HG03457 (cell line): ENCODE results near the gene ANXA6.
"Not testable (repeated sequence)": the region's sequence is repeated elsewhere in the genome, so short reads cannot be mapped to it uniquely, and the experiment has no call there.

Experiments used
- ATAC-seq: cut with Tn5 transposase; IDR thresholded peaks from one replicate; pipeline ENCODE4 v1.9.1; 2021; ENCODE audit warnings: moderate number of reproducible peaks; ENCODE audit not compliant: unreplicated experiment

Gene ANXA6

DNA sequence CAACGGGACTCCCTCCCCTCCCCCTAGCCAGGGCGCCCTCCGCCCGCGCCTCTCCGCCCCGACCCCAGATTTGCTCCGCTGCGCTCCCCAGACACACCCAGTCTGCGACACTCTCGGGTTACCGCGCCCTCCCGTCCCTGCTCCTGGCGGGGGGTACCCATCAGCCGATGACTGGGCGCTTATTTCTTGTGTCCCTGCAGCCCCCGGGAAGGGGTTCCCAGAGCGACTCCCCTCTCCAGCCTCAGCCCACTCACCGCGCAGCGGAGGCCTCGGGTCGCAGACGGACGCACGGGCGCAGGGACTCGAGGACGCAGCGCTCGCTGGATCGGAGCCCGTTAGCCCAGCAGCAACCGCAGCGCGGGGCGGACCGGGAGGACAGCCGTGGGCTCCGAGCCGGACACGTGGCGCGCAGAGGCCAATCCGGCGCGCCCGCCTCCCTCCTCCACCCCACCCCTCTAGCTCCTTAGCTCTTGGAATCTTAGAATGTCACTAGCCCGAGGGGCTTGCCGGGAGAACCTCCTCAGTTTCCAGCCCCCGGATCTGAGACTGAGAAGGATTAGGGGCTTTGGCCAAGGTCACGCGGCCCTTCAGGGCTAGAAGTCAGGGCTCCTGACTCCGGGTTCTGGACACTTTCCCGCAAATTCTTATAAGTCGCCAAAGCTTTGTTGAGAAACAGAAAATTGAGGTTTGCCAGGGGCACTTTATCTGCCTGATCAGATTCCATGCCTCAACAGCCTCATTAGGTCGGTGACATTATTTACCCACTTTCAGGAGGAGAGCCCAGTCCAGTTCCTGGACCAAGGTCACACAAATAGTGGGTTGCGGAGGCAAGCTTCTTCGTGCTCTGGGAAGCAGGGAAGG, at the start of gene ANXA6:
Gene ANXA6, minus strand, starts transcription at position 354 of the 861 bp plus-strand sequence. CDS start 9,878 bp downstream, outside the sequence.
- peak; percentile 30 for ATAC-seq

GRCh38 chr5:151205411-151205810, 47.8 kb upstream of the ANXA6 start:
- ATAC-seq, result no peak

- ATAC-seq, result no peak
Measured at GRCh38 chr5:151204051-151204450, 46.5 kb upstream of the ANXA6 start.

GRCh38 chr5:151202381-151203139, 45.0 kb upstream of the ANXA6 start:
- no peak for ATAC-seq

DNA sequence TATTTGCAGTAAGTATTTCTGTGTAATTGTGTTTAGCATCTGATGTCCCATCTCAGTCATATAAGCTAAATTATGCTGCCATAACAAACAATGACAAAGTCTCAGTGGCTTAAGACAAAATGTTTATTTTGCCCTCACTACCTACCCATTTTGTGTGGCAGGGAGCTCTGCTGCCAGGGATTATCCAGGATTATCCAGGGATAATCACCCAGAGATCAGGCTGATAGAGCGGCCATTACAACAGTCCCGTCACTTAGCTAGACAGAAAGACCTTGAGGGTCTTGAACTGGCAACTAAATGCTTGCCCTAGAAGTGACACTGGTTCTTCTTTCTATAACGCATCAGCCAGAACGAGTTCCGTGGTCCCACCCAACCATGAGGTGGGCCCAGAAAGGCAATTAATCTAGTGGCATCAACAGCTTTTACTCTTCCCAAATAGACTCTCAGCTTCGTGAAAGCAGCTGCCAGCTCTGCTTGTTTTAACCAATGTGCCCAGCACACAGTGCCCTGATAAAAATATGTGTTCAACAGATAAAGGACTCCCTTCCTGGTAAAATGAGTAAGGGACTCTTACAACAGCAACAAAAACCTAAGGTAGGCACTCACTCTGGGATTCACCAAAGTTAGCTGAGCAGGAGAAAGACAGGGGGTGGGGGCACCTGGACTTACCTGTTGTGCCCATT, 43.5 kb upstream of the ANXA6 start:
- ATAC-seq, result no peak

DNA sequence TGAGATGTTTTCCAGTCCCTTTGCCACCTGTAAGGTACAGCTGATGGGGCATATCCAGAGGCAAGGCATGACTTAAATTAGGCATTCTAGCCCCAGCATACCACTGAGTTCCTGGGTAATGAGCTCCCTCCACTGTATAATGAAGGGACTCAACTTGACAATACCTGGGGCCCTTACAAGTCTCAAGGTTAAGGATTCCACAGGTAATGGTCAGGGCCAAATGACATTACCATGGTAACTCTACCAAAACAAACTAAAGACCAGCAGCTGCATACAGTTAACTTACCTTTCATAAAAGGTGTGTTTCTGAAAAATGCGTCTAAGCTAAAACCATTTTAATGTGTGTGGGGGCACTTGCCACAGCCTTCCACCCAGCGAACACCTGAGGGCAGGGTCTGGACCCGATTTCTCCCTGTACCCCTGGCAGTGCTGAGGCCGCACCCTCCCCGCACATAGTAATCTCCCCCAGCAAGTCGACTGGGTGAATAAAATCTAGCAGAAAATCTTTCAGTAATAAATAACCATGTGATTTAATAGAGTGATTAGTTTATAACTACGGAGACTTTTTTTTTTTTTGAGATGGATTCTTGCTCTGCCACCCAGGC, 42.1 kb upstream of the ANXA6 start:
- ATAC-seq, result no peak

DNA sequence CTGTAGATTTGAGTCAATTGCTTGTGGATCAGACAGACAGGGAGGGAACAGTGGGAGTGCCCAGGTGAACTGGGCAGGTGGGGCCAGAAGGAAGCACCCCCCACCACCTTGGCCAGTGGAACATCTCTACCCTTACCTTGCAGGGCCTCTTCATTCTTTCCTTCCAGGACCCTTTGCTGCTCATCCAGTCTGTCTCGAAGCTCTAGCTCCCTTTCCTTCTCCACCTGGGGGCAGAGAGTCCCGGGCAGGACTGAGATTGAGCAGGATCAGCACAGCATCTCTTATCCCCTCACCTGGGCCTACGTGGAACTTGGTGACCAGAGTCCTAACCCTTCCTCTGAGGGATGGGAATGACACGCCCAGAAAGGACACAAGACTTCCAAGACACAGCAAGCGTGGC, 41.3 kb upstream of the ANXA6 start:
- ATAC-seq, result no peak

GRCh38 chr5:151197291-151197600, 39.7 kb upstream of the ANXA6 start:
- not testable (repeated sequence) for ATAC-seq

GRCh38 chr5:151196556-151197290, 39.1 kb upstream of the ANXA6 start:
- ATAC-seq, result peak; percentile 78

- ATAC-seq, result no peak
Measured at GRCh38 chr5:151195622-151196021, 38.0 kb upstream of the ANXA6 start.

GRCh38 chr5:151192626-151193025, 35.0 kb upstream of the ANXA6 start:
- ATAC-seq, result no peak

DNA sequence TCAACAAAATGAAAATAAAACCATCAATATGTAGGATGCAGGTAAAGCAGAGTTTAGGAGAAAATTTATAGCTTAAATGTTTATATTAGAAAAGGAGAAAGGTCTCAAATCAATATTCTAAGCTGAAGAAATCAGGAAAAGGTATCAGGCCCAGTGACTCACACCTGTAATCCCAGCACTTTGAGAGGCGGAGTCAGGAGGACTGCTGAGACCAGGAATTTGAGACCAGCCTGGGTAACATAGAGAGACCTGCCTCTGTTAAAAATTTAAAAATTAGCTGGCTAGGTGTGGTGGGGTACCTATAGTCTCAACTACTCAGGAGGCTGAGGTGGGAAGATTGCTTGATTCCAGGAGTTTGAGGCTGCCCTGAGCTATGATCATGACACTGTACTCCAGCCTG, 34.1 kb upstream of the ANXA6 start:
- ATAC-seq, result no peak

GRCh38 chr5:151189151-151189550, 31.6 kb upstream of the ANXA6 start:
- no peak for ATAC-seq

DNA sequence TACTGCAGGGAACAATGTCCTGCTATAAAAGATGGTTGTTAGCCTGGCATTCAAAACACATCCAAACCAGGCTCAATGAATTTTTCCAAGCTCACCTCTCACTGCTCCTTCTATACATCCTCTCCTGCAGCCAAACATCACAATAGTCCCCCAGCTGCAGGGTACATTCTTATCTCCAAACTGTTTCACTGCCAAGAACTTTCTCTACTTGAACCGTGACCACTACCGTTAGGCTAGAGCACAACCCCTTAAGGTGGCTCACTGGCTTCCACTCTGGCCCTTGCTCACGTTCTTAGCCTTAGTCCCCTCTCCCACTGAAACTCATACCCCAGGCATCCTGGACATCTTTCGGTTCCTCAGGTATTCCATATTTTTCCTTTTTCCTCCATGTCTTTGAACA, 29.0 kb upstream of the ANXA6 start:
- ATAC-seq, result no peak

DNA sequence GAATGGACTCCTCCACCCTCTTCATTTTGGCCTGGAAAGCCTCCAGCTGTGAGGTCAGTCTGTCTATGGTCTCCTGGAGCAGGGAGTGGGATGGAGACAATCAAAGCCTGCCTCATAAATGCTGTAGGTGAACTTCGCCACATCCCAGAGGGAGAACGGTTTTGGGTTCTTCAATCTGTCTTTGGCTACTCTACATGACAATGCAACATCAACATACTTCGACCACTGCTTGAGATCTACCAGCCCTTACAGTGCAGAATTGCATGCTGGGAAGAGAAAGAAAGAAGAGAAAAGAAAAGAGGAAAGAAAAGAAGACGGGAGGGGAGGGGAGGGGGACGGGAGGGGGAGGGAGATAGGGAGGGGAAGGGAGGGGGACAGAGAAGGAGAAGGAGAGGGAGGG, 28.5 kb upstream of the ANXA6 start:
- ATAC-seq, result no peak

GRCh38 chr5:151184316-151185042, 26.9 kb upstream of the ANXA6 start:
- ATAC-seq, result no peak

GRCh38 chr5:151183456-151184245, 26.1 kb upstream of the ANXA6 start:
- ATAC-seq, result no peak

DNA sequence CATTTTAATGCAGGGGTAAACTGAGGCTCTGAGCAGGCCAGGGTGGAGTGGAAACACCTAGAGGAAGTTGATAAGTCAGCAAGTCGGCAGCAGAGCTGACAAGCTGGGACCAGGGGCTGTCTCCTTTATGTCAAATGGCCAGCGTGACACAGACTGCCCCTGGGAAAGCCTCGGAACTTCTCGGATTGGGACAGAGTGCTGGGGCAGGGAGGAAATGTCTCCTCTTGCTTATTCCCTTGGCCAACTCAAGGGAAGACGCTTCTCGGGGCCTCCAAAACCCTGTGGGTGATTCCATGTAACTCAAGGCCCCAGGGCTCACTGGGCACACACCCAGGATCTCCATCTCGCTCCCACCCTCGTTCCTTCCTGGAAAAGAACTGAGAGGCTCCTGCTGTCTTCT, 25.4 kb upstream of the ANXA6 start:
- no peak for ATAC-seq

GRCh38 chr5:151182524-151182900, 24.9 kb upstream of the ANXA6 start:
- ATAC-seq, result no peak
